Heart left ventricle (tissue), 16 donors: ENCODE data around the gene TNFSF10. TPM values are rescaled to one million over a fixed set of nuclear protein-coding genes. Genes with fewer than 3 reads are reported as not detected.
"Not testable (repeated sequence)": the region's sequence is repeated elsewhere in the genome, so short reads cannot be mapped to it uniquely, and the experiment has no call there.

Experiments
- ATAC-seq, 4 donors: fragments of 200-7000 bp; cut with Tn5 transposase; one replicate each; pipeline ENCODE4 v1.9.1; 2020 to 2022; ENCODE audit warnings: moderate library complexity in 4 of 4, mild to moderate bottlenecking in 3 of 4, moderate number of reproducible peaks in 1 of 4
- DNase-seq, 5 donors: peaks; one replicate each; pipeline ENCODE4 v3.0.0-alpha.2; 2020
- H3K27ac ChIP-seq, 12 donors: fragments of 200-600 bp; sonication (generic) in 4 of 12; one replicate each; pipeline versions ENCODE4 v1.5.0 to v1.8.0; 2016 to 2022; ENCODE audit warnings: mild to moderate bottlenecking in 2 of 12
- H3K27me3 ChIP-seq, 9 donors: fragments of 200-600 bp; sonication (generic) in 2 of 9; one replicate each; pipeline versions ENCODE4 v1.5.1 to v1.8.0; 2016 to 2022; ENCODE audit warnings: mild to moderate bottlenecking in 3 of 9
- H3K36me3 ChIP-seq, 9 donors: fragments of 200-600 bp; sonication (generic) in 2 of 9; one replicate each; pipeline versions ENCODE4 v1.5.0 to v1.8.0; 2018 to 2022; ENCODE audit warnings: mild to moderate bottlenecking in 2 of 9
- H3K4me1 ChIP-seq, 12 donors: fragments of 200-600 bp; sonication (generic) in 4 of 12; one replicate each; pipeline versions ENCODE4 v1.5.0 to v1.8.0; 2016 to 2022; ENCODE audit warnings: mild to moderate bottlenecking in 3 of 12
- H3K4me3 ChIP-seq, 12 donors: fragments of 200-600 bp; sonication (generic) in 4 of 12; one replicate each; pipeline versions ENCODE4 v1.5.0 to v1.8.0; 2017 to 2022; ENCODE audit warnings: mild to moderate bottlenecking in 9 of 12, moderate library complexity in 4 of 12
- H3K9me3 ChIP-seq, 12 donors: fragments of 200-600 bp; sonication (generic) in 4 of 12; one replicate each; pipeline versions ENCODE4 v1.5.0 to v1.8.0; 2016 to 2022; ENCODE audit warnings: mild to moderate bottlenecking in 1 of 12
- CTCF ChIP-seq, 12 donors: fragments of 200-600 bp; sonication (generic) in 4 of 12; IDR thresholded peaks; one replicate each; pipeline versions ENCODE4 v1.5.0 to v1.8.0; 2018 to 2022; ENCODE audit warnings: antibody characterized with exemption in 12 of 12, mild to moderate bottlenecking in 5 of 12
- POLR2A ChIP-seq, 2 donors: fragments of 450-650 bp; IDR thresholded peaks; one replicate each; pipeline ENCODE4 v1.6.1; 2017; ENCODE audit warnings: antibody characterized with exemption in 2 of 2, mild to moderate bottlenecking in 2 of 2, moderate library complexity in 2 of 2
- WGBS, 4 donors: extraction: QIAGEN DNeasy Blood & Tissue Kit in 2 of 4; methylation state at CpG; one replicate each; pipeline versions ENCODE4 v1.1.5 to v1.1.7; 2013 to 2018; 5-methylcytosine and 5-hydroxymethylcytosine counted together
- intact Hi-C, 10 donors: fragments of 100-400 bp; cut with DNase I; formaldehyde crosslinking; loops; one replicate each; pipeline versions ENCODE4 v1.11.1 to v1.14.2; 2022
- long read RNA-seq, 3 donors: library from polyadenylated mRNA; unstranded; transcript quantifications; one replicate each; pipeline ENCODE4 v2.0.0, GENCODE V29; 2020 to 2021
- polyA plus RNA-seq, 2 donors: library from polyadenylated mRNA; stranded (reverse); fragments of 200-250 nt; gene quantifications; one replicate each; pipeline ENCODE4 v1.2.3, GENCODE V29; 2013
- total RNA-seq, 9 donors: library from RNA; depleted of rRNA in 2 of 9; stranded (reverse); fragments of >200 nt in 2 of 9; fragmentation: NEBNext Ultra II Directional in 3 of 9; extraction: Animal tissue kit (Norgen Biotek cat#: 25700) in 3 of 9; gene quantifications; one replicate each; pipeline versions ENCODE4 v1.1.0 to v1.2.4, GENCODE V29; 2016 to 2023
- donor health status: ischemic (EF 13 %, LVEDD 7.1; RV severe dilation, severe dysfunction).
- donor health status: healthy with polysubstance abuse.
- donor health status: DM: no; HTN: yes; CAD: no.
- donor health status: DM: no; HTN: no; CAD: no.
- donor health status: ischemic (EF 25% LVEDD 6.9; RV normal size, moderate dysfunction).
- donor health status: ischemic (EF 25% LVEDD 5.7; RV mildly dilated, moderate dysfunction).
- donor health status: healthy.
- donor health status: DM: yes; HTN: yes; CAD: no.
- donor health status: ischemic (EF 35%, LVEDD 5.7; RV mildly dilated, moderate dysfunction).
- donor health status: nonischemic (EF 11% LVEDD 7.7; RV severe dilation, severe dysfunction).
- donor health status: DM: yes; HTN: yes; CAD: no.
- donor health status: PGD.
- donor health status: ischemic (EF 29% LVEDD 5.4; RV normal size, mild dysfunction).
- donor health status: nonischemic (EF 23%, LVEDD 6.1; RV moderate dilation, normal function).

Gene TNFSF10
- total RNA-seq (10 to 100 TPM in 8 of 9 donors, 1 to 10 TPM in 1; 7.0 to 80.4 (median 22.4) TPM), polyA plus RNA-seq (10 to 100 TPM; 15.2 to 18.3 TPM)
- long read RNA-seq, donor 1, transcript TNFSF10-201 (5 exons, 1,953 nt), result major isoform, 9 of 10 reads
- long read RNA-seq, donor 1, partial matches to known transcripts, result 1 of 10 reads
- long read RNA-seq, donor 1, other reads (novel, unspliced or antisense), result 0 of 10 reads
- long read RNA-seq, donor 2, partial matches to known transcripts, result 1 of 6 reads
- long read RNA-seq, donor 2, other reads (novel, unspliced or antisense), result 1 of 6 reads
- long read RNA-seq, donor 3, transcript TNFSF10-201 (5 exons, 1,953 nt), result major isoform, 6 of 6 reads
- long read RNA-seq, donor 3, partial matches to known transcripts, result 0 of 6 reads
- long read RNA-seq, donor 3, other reads (novel, unspliced or antisense), result 0 of 6 reads

- intact Hi-C loops, result no loop called here
- WGBS, 4 donors, result 18 to 30% (median 26%) methylated on average over 9 of the region's 9 CpGs
- ATAC-seq, result peak; percentile 83 to 97 (median 94)
- peaks cover 0 to 4% (median 0%) of the 10 kb centered on the region in 9 donors for H3K36me3 ChIP-seq
- DNase-seq, result peak; percentile 65 to 76 (median 71)
- H3K4me1 ChIP-seq, result peaks cover 0 to 39% (median 11%) of the 10 kb centered on the region in 12 donors
- no peaks in the 10 kb centered on the region for H3K9me3 ChIP-seq
- peak within 1 kb of the TSS; percentile 37 to 91 (median 60) for H3K4me3 ChIP-seq
- H3K27ac ChIP-seq, result peak within 1 kb of the TSS; percentile 66 to 96 (median 76)
- TF ChIP-seq CTCF (IDR thresholded peaks at IDR 0.05), result no peak
- TF ChIP-seq POLR2A (IDR thresholded peaks at IDR 0.05), result peak in 1 of 2 donors; percentile 81
- no peaks in the 10 kb centered on the region for H3K27me3 ChIP-seq
Observed at GRCh38 chr3:172522871-172523818, at the start of gene TNFSF10. TNFSF10 (minus strand) TSS chr3:172523430; CDS start chr3:172523384, 46 bp downstream.

- ATAC-seq (no peak), DNase-seq (no peak)
- Histone ChIP-seq H3K27ac (peak overlapping the region in 1 of 12 donors; percentile 57), H3K9me3 (peaks cover 0 to 21% (median 0%) of the 10 kb centered on the region in 12 donors), H3K27me3 (no peaks in the 10 kb centered on the region), H3K36me3 (no peaks in the 10 kb centered on the region), H3K4me1 (peaks cover 0 to 25% (median 0%) of the 10 kb centered on the region in 12 donors), H3K4me3 (no peak overlapping the region)
- WGBS, 4 donors, result 82 to 87% (median 87%) methylated on average over 4 of the region's 4 CpGs
- intact Hi-C loops, result no loop called here
- no peak for TF ChIP-seq POLR2A (IDR thresholded peaks at IDR 0.05)
- no peak for TF ChIP-seq CTCF (IDR thresholded peaks at IDR 0.05)
Observed at GRCh38 chr3:172569128-172570008, 46.1 kb upstream of the TNFSF10 start.

GRCh38 chr3:172568701-172569100 lies 45.5 kb upstream of the TNFSF10 start:
- WGBS, 4 donors, result 64 to 79% (median 78%) methylated on average over 2 of the region's 2 CpGs
- Histone ChIP-seq H3K4me1 (peaks cover 0 to 32% (median 3%) of the 10 kb centered on the region in 12 donors), H3K9me3 (peaks cover 0 to 21% (median 0%) of the 10 kb centered on the region in 12 donors), H3K36me3 (no peaks in the 10 kb centered on the region), H3K27ac (peak overlapping the region in 1 of 12 donors; percentile 57), H3K4me3 (no peak overlapping the region), H3K27me3 (no peaks in the 10 kb centered on the region)
- no peak for DNase-seq
- no peak for ATAC-seq
- intact Hi-C loops, result no loop called here
- TF ChIP-seq POLR2A (IDR thresholded peaks at IDR 0.05) (no peak), CTCF (IDR thresholded peaks at IDR 0.05) (no peak)

GRCh38 chr3:172566785-172567184 lies 43.6 kb upstream of the TNFSF10 start:
- H3K36me3 ChIP-seq, DNase-seq, H3K27me3 ChIP-seq, intact Hi-C loops, H3K4me3 ChIP-seq, ATAC-seq, H3K27ac ChIP-seq: not testable (repeated sequence)
- Histone ChIP-seq H3K4me1 (peaks cover 0 to 51% (median 13%) of the 10 kb centered on the region in 12 donors), H3K9me3 (peaks cover 0 to 18% (median 0%) of the 10 kb centered on the region in 12 donors)
- WGBS, 4 donors, result 92 to 98% (median 95%) methylated on average over 2 of the region's 2 CpGs
